GM19328 (cell line): ENCODE data around the gene RNF126.
"Not testable (repeated sequence)": the region's sequence is repeated elsewhere in the genome, so short reads cannot be mapped to it uniquely, and the experiment has no call there.

Experiments used
- ATAC-seq: cut with Tn5 transposase; IDR thresholded peaks from one replicate; pipeline ENCODE4 v1.9.1; 2021; ENCODE audit warnings: mild to moderate bottlenecking, moderate library complexity; ENCODE audit not compliant: unreplicated experiment

RNF126 gene

DNA sequence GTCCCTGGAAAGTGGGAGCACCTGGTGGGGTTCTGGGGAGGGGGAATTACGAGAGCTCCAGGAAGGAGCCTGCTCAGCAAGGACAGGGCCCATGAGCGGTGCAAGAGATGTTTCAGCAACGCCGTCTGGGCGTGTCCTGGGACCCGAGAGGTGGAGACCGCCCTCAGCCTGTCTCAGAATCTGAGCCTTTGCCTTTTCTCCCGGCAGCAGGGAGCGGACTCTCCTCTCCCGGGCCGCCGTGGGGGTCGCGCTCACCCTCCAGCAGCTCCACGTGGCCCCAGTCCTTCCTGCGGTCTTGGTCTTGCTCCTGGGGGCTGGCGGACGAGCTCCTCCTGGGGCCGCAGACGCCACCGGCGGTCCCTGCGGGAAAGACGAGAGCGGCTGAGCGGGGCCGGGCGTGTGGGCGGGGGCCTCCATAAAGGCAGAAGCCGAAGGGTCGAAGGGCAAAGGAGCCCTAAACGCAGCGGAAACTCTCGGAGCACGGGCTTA, 30.4 kb downstream of the RNF126 start:
- ATAC-seq = peak; percentile 10

DNA sequence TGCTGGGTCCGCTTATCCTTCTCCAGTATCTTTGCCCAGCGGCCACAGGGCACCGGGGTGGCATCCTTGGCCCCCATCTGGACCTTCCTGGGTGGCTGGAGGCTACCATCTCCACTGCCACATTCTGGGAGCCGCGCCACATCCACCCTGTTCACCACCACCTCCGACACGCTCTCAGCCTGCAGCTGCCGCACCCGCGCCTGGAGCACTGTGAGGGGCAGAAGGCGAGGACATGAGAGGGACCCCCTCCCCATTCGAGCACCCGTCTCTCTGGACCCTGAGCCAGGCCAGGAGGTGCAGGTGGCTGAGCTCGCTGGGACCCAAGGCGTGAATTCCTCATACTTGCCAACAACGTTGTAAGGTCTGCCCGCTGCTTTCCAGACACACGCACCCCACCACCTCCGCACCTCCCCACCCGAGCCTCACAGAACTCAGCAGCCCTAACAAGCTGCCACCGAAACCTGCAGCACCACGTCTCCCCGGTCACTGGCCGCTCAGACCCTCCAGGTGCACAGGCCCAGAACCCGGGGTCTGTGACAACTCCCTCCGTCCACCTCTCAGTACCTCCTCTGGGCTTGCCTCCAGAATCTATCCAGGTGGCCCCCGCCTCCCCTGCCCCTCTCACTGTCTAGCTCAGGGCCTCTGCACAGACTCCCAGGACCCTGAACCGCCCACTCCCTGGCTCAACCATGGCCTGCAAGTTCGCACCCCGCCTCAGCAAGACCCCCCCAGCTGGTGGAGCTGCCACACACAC, 32.9 kb downstream of the RNF126 start:
- no peak for ATAC-seq

- not testable (repeated sequence) for ATAC-seq
These were observed 33.5 kb downstream of the RNF126 start for GRCh38 chr19:629515-629914.

DNA sequence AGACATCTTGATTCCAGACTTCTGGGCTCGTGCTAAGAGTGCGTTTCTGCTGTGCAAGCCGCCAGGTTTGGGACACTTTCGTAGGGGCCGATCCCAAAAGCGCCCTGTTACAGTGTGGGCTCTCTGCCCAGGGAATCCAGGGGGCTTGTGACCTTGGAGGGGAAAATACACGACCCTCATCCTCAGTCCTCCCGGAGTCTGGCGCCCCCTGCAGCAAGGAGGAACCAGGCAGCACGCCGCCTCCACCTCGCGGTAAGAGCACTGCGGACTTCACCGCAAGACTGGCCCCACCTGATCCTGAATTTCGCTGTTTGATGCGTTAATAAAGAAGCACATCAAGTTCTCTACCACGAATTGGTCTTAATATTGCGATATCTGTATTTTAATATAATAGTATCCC, 34.8 kb downstream of the RNF126 start:
- ATAC-seq = no peak

- ATAC-seq = not testable (repeated sequence)
These were observed 36.4 kb downstream of the RNF126 start for GRCh38 chr19:626566-626965.

- no peak for ATAC-seq
These were observed 37.8 kb downstream of the RNF126 start for GRCh38 chr19:625257-625656.

GRCh38 chr19:624433-625109, 38.4 kb downstream of the RNF126 start:
- no peak for ATAC-seq

GRCh38 chr19:623974-624373, 39.0 kb downstream of the RNF126 start:
- ATAC-seq = no peak

- no peak for ATAC-seq
These were observed 39.7 kb downstream of the RNF126 start for GRCh38 chr19:623175-623916.

GRCh38 chr19:622666-623065, 40.3 kb downstream of the RNF126 start:
- no peak for ATAC-seq

DNA sequence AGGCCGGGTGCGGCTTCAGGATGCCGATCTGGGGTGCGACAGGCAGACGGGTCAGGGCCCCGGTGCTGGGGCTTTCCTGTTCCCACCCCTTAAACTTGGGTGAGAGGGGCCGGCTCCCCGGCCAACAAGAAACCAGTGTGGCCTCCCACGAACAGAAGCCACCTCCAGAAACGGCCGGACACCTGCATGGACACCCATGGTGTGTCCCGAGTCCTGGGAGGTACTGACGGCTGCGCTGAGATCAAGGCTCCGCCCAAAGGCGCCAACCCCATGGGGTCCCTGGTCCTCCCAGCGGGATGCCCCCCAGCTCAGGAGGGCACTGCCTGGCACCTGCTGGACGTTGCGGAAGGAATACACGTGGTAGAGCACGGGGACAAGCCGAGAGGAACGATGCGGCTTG, 41.2 kb downstream of the RNF126 start:
- ATAC-seq = no peak

GRCh38 chr19:621191-621590, 41.8 kb downstream of the RNF126 start:
- not testable (repeated sequence) for ATAC-seq

DNA sequence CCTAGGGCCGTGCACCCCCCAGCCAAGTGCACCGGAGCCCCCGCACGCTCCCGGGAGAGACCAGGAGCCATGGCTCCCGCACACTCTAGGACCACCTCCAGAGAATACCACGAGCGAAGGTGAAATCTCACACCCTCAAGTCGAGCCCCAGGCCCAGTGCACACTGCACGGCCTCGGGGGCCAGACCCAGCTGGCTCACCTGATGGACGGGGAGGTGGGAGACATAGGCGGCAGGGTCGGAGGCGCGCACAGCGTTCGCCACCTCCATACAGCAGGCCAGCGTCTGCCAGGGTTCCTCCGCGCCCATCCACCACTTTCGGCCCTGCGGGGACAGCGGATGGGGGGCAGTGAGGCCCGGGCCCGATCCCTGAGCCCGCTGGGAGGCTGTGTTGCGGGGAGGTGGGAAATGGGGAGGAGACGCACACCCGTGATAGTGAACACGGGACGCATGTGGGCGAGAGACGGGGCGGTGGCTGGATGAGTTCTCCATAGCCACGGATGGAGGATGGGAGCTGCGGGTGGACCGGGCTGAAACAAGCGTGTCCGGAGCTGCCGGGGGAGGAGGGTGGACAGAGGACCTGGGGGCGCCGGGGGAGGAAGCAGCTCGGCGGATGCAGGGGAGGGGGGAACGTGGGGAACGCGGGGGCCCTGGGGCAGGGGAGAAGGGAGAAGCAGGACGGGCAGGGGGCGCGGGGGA, 42.7 kb downstream of the RNF126 start:
- ATAC-seq = no peak

DNA sequence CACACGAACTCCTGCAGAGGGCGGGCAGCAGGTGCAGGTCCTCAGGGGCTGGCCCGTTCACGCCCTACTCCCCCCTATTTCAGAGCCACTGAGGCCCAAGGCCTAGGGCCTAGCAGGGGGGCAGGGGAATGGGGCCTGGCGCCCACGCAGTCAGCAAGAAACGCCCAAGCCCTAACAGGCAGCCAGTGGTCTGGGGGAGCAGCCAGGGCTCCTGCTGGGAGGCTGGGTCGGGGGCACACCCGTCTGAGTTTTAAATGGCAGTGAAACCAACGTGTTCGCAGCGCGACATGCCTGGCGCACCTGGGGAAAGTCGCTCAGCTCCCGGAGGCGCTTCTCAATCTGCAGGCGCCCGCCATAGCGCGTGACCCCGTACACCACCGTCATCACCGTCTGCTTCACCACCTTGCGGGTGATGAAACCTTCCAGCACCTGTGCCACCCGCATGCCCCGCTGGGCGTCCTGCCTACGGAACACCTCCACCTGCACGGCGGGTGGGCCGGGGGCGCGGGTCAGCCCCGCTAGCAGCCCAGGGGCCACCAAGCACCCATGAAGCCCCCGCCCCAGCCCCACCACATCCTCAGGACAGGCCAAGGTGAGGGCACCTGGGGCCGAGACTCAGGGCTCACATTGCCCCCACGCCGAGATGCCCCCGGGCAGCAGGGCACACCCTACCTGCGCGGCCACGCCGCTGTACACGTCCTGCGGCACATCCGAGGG, 43.6 kb downstream of the RNF126 start:
- ATAC-seq = no peak

DNA sequence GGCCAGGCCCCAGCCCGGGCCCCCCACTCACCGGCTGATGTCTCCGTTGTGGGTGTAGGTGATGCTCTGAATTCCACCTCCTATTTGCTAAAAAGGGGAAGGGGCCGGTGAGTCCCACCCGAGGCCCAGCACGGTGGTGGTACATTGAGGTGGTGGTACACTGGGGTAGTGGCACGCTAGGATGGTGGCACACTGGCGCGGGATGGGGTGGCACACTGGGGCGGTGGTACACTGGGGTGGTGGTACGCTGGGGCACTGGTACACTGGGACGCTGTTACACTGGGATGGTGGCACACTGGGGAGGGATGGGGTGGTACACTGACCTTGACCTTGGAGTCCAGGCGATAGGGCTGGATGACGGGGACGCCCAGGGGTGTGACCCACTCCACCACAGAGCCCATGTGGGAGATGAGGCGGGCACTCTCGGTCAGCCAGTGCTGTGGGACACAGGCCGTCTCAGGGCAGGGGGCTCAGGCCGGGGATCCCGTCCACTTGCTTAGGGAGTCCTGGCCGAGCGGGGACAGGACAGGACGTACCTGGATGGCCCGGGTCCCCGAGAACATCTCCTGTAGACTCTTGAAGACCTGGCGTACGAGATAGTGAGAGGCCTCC, 44.2 kb downstream of the RNF126 start:
- no peak for ATAC-seq

DNA sequence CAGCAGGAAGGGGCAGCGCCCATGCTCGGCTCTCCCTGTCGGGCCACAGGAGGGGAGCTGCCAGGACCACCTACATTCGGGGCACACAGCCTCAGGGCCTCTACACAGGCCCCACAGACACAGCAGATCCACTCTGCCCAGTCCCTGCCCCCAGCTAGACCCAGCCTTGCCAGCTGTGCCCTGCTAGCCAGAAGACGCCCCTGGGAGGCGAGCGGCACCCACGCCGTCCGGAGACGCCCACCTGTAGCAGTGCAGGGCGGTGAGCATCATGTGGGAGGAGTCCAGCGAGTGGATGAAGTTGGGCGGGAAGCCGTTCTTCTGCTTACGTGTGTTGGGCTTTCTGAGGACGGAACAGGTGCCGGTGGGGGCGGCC, 44.8 kb downstream of the RNF126 start:
- no peak for ATAC-seq

DNA sequence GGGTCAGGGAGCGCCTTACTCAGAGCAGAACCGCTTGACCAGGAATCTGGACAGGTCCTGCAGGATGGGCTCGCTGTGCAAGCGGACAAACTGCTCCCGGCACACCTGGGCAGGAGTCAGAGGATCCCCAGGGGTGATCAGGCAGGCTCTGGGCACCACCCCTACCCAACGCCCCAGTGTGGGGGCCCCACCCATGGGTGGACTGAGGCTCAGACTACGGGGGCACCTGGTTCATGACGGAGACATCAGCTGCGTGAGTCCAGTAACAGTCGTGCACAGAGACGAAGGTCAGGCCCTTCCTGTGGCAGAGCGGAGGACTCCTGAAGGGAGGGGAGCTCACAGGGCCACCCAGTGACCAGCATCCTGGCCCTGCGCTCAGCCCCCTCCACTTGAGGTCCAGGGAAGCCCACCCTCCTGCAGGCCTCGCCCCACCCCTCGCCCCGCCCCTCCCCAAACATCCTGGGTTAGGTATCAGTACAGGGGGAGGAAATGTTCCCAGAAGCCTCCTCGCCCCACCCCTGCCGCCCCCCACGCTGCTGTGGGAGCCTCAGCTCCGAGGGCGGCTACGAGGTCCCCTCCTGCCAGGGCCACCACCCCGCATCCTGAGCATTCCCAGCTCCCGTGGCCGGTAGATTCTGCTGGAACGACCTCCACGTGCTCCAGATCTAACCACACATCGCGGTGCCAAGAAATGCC, 45.3 kb downstream of the RNF126 start:
- ATAC-seq = no peak

- no peak for ATAC-seq
These were observed 46.1 kb downstream of the RNF126 start for GRCh38 chr19:616747-617526.
